Pancreas (tissue), 10 donors: ENCODE results near the gene SOHLH2. TPM values are rescaled to one million over a fixed set of nuclear protein-coding genes. Genes with fewer than 3 reads are reported as not detected.
A peak's percentile ranks its signal among the peaks of the same experiment; 100 is the strongest.

Experiments used
- ATAC-seq, 4 donors: fragments of 200-7000 bp; cut with Tn5 transposase; one replicate each; pipeline versions ENCODE4 v1.8.0 to v1.9.1; 2020; ENCODE audit warnings: mild to moderate bottlenecking in 4 of 4, moderate library complexity in 4 of 4
- DNase-seq, 6 donors: peaks; one replicate each; pipeline ENCODE4 v3.0.0-alpha.2; 2020
- FAIRE-seq: peaks from 2 replicates; lab custom pipeline; 2012; peaks lifted over from hg19 to GRCh38; lab: Jason Lieb, UNC
- H3K27ac ChIP-seq, 4 donors: fragments of 200-600 bp; sonication (generic); 1 replicate in 3 of 4; 2 replicates in 1 of 4; pipeline versions ENCODE4 v1.5.0 to v1.8.0; 2020
- H3K27me3 ChIP-seq, 4 donors: fragments of 200-600 bp; one replicate each; pipeline ENCODE4 v1.8.0; 2021
- H3K36me3 ChIP-seq, 3 donors: fragments of 200-600 bp; sonication (generic) in 1 of 3; one replicate each; pipeline versions ENCODE4 v1.5.0 to v1.8.0; 2020 to 2021
- H3K4me1 ChIP-seq, 3 donors: fragments of 200-600 bp; one replicate each; pipeline ENCODE4 v1.8.0; 2021
- H3K4me3 ChIP-seq, 4 donors: fragments of 200-600 bp; sonication (generic) in 2 of 4; one replicate each; pipeline versions ENCODE4 v1.5.0 to v1.8.0; 2020 to 2021
- H3K9me3 ChIP-seq, 4 donors: fragments of 200-600 bp; one replicate each; pipeline ENCODE4 v1.8.0; 2021
- CTCF ChIP-seq, 4 donors: fragments of 200-600 bp; sonication (generic) in 3 of 4; IDR thresholded peaks; one replicate each; pipeline versions ENCODE4 v1.5.0 to v1.8.0; 2021; ENCODE audit warnings: antibody characterized with exemption in 4 of 4
- WGBS, 2 donors: extraction: QIAGEN DNeasy Blood & Tissue Kit; methylation state at CpG; one replicate each; pipeline ENCODE4 v1.1.7; 2013; 5-methylcytosine and 5-hydroxymethylcytosine counted together
- intact Hi-C, 3 donors: fragments of 100-400 bp; cut with DNase I; formaldehyde crosslinking; loops; one replicate each; pipeline versions ENCODE4 v1.11.1 to v1.14.2; 2022
- polyA plus RNA-seq, 2 donors: library from polyadenylated mRNA; stranded (reverse); fragments of 200-250 nt; gene quantifications; one replicate each; pipeline ENCODE4 v1.2.3, GENCODE V29; 2013
- total RNA-seq, 6 donors: library from RNA; stranded (reverse); fragmentation: NEBNext Ultra II Directional in 4 of 6; extraction: Animal tissue kit (Norgen Biotek cat#: 25700) in 4 of 6; gene quantifications; one replicate each; pipeline versions ENCODE4 v1.2.1 to v1.2.4, GENCODE V29; 2021 to 2023
- donor health status: healthy with polysubstance abuse.
- donor health status: DM: no; HTN: no; CAD: no; lungs with moderate emphysema.
- donor health status: DM: no; HTN: no; CAD: no.
- donor health status: control.
- donor health status: control.
- donor health status: Bipolar disorder and iron deficiency.
- donor health status: DM: yes; HTN: yes; CAD: no.
- donor health status: DM: no; HTN: no; CAD: no.
- donor health status: DM: no; HTN: no; CAD: no.
- donor health status: DM: yes; HTN: yes; CAD: no.

SOHLH2 gene
- total RNA-seq, result under 1 TPM in 2 of 6 donors, not detected in 4; 0.08 to 0.12 TPM
- under 1 TPM in 1 of 2 donors, not detected in 1; 0.05 TPM for polyA plus RNA-seq

- FAIRE-seq, result no peak
- no peak for ATAC-seq
- intact Hi-C loops, result no loop called here
Measured at GRCh38 chr13:36214163-36214921, at the start of gene SOHLH2. SOHLH2 (minus strand) TSS chr13:36214556; CDS start chr13:36214526, 30 bp downstream.

GRCh38 chr13:36261976-36262375, 47.6 kb upstream of the SOHLH2 start:
- intact Hi-C loops, result no loop called here
- Histone ChIP-seq H3K27ac (no peak overlapping the region), H3K27me3 (no peaks in the 10 kb centered on the region), H3K4me1 (no peaks in the 10 kb centered on the region), H3K36me3 (no peaks in the 10 kb centered on the region), H3K4me3 (no peak overlapping the region), H3K9me3 (no peaks in the 10 kb centered on the region)
- DNase-seq (no peak), ATAC-seq (no peak), FAIRE-seq (no peak)
- TF ChIP-seq CTCF (IDR thresholded peaks at IDR 0.05), result no peak

More at GRCh38 chr13:36214163-36214921, at the start of gene SOHLH2:
- no peak for TF ChIP-seq CTCF (IDR thresholded peaks at IDR 0.05)
- Histone ChIP-seq H3K27me3 (no peaks in the 10 kb centered on the region), H3K36me3 (no peaks in the 10 kb centered on the region), H3K9me3 (no peaks in the 10 kb centered on the region), H3K4me3 (no peak within 1 kb of the TSS), H3K4me1 (no peaks in the 10 kb centered on the region), H3K27ac (no peak within 1 kb of the TSS)
- DNase-seq, result peak in 1 of 6 donors; percentile 60
- WGBS, 2 donors, result 89 to 93% methylated on average over 50 to 53 of the region's 53 CpGs

- H3K27me3 ChIP-seq, result no peaks in the 10 kb centered on the region
- no peak for DNase-seq
- WGBS, 2 donors, result 90 to 92% methylated on average over 3 of the region's 3 CpGs
- no peaks in the 10 kb centered on the region for H3K9me3 ChIP-seq
- TF ChIP-seq CTCF (IDR thresholded peaks at IDR 0.05), result no peak
- no peak for FAIRE-seq
- intact Hi-C loops, result no loop called here
- H3K27ac ChIP-seq, result no peak overlapping the region
- ATAC-seq, result no peak
- H3K4me1 ChIP-seq, result no peaks in the 10 kb centered on the region
- no peaks in the 10 kb centered on the region for H3K36me3 ChIP-seq
- H3K4me3 ChIP-seq, result no peak overlapping the region
Measured at GRCh38 chr13:36261011-36261410, 46.7 kb upstream of the SOHLH2 start.

- DNase-seq, result peak in 1 of 6 donors; percentile 34
- Histone ChIP-seq H3K36me3 (no peaks in the 10 kb centered on the region), H3K27ac (no peak overlapping the region), H3K4me1 (no peaks in the 10 kb centered on the region), H3K27me3 (no peaks in the 10 kb centered on the region), H3K4me3 (no peak overlapping the region), H3K9me3 (no peaks in the 10 kb centered on the region)
- intact Hi-C loops, result no loop called here
- 85 to 86% methylated on average over 8 of the region's 8 CpGs for WGBS, 2 donors
- no peak for TF ChIP-seq CTCF (IDR thresholded peaks at IDR 0.05)
- ATAC-seq, result no peak
- FAIRE-seq, result no peak
Measured at GRCh38 chr13:36259361-36260137, 45.2 kb upstream of the SOHLH2 start.
